Measurements from ENCODE around the gene RBMXL3.

Gene RBMXL3

GRCh38 chrX:115189110-115189509 lies at the start of gene RBMXL3:
RBMXL3 (plus strand) TSS chrX:115189410; CDS start chrX:115189442, 32 bp downstream.
- Histone ChIP-seq H4K20me1 (ENCODE audit: insufficient read depth, low read length) (no peaks in the 10 kb centered on the region), H3K27me3 (ENCODE audit: insufficient read depth, low read length, poor library complexity) (no peaks in the 10 kb centered on the region), H3K79me2 (ENCODE audit: insufficient read depth, low read length) (no peaks in the 10 kb centered on the region), H3K27ac (ENCODE audit: low read length) (no peak within 1 kb of the TSS), H3K4me2 (ENCODE audit: insufficient read depth, low read length) (no peak within 1 kb of the TSS), H3K9ac (ENCODE audit: low read depth, low read length) (no peak within 1 kb of the TSS), H2AFZ (ENCODE audit: low read depth, low read length) (no peak within 1 kb of the TSS), H3K4me1 (ENCODE audit: insufficient read depth, low read length) (no peaks in the 10 kb centered on the region), H3K4me3 (ENCODE audit: low read depth in 1 of 2, low read length in 2 of 2) (no peak within 1 kb of the TSS), H3K9me3 (ENCODE audit: insufficient read depth, low read length, severe bottlenecking) (no peaks in the 10 kb centered on the region), H3K36me3 (ENCODE audit: insufficient read depth, low read length) (no peaks in the 10 kb centered on the region)
- TF ChIP-seq CTCF (IDR thresholded peaks at IDR 0.05; ENCODE audit: borderline replicate concordance, extremely low read depth, low read length, poor library complexity, severe bottlenecking), result no peak
- no peak for TF ChIP-seq EZH2 (IDR thresholded peaks at IDR 0.05; ENCODE audit: borderline replicate concordance, low read depth, low read length, severe bottlenecking)
- no peak for DNase-seq
- no peak for ATAC-seq (ENCODE audit: insufficient read depth, low read depth)

- no peaks in the 10 kb centered on the region for H3K79me2 ChIP-seq (ENCODE audit: insufficient read depth, low read length)
- no peaks in the 10 kb centered on the region for H3K9me3 ChIP-seq (ENCODE audit: insufficient read depth, low read length, severe bottlenecking)
- no peaks in the 10 kb centered on the region for H3K4me1 ChIP-seq (ENCODE audit: insufficient read depth, low read length)
- H3K36me3 ChIP-seq (ENCODE audit: insufficient read depth, low read length), result no peaks in the 10 kb centered on the region
- DNase-seq (no peak), ATAC-seq (ENCODE audit: insufficient read depth, low read depth) (no peak)
- no peaks in the 10 kb centered on the region for H3K27me3 ChIP-seq (ENCODE audit: insufficient read depth, low read length, poor library complexity)
- H2AFZ ChIP-seq (ENCODE audit: low read depth, low read length), result no peak overlapping the region
- H4K20me1 ChIP-seq (ENCODE audit: insufficient read depth, low read length), result no peaks in the 10 kb centered on the region
- H3K4me3 ChIP-seq (ENCODE audit: low read depth in 1 of 2, low read length in 2 of 2), result no peak overlapping the region
- H3K27ac ChIP-seq (ENCODE audit: low read length), result no peak overlapping the region
- no peak for TF ChIP-seq CTCF (IDR thresholded peaks at IDR 0.05; ENCODE audit: borderline replicate concordance, extremely low read depth, low read length, poor library complexity, severe bottlenecking)
- no peak for TF ChIP-seq EZH2 (IDR thresholded peaks at IDR 0.05; ENCODE audit: borderline replicate concordance, low read depth, low read length, severe bottlenecking)
- H3K9ac ChIP-seq (ENCODE audit: low read depth, low read length), result no peak overlapping the region
- H3K4me2 ChIP-seq (ENCODE audit: insufficient read depth, low read length), result no peak overlapping the region
Measured at GRCh38 chrX:115142057-115142456, 47.2 kb upstream of the RBMXL3 start.

GRCh38 chrX:115147220-115147619 lies 42.0 kb upstream of the RBMXL3 start:
- no peak for DNase-seq
- peak; percentile 56 for TF ChIP-seq CTCF (IDR thresholded peaks at IDR 0.05; ENCODE audit: borderline replicate concordance, extremely low read depth, low read length, poor library complexity, severe bottlenecking)
- TF ChIP-seq EZH2 (IDR thresholded peaks at IDR 0.05; ENCODE audit: borderline replicate concordance, low read depth, low read length, severe bottlenecking), result no peak
- no peaks in the 10 kb centered on the region for H3K27me3 ChIP-seq (ENCODE audit: insufficient read depth, low read length, poor library complexity)

GRCh38 chrX:115173181-115173580 lies 16.0 kb upstream of the RBMXL3 start:
- Histone ChIP-seq H3K4me3 (ENCODE audit: low read depth in 1 of 2, low read length in 2 of 2) (no peak overlapping the region), H4K20me1 (ENCODE audit: insufficient read depth, low read length) (no peaks in the 10 kb centered on the region), H3K27ac (ENCODE audit: low read length) (no peak overlapping the region), H3K79me2 (ENCODE audit: insufficient read depth, low read length) (no peaks in the 10 kb centered on the region), H3K4me2 (ENCODE audit: insufficient read depth, low read length) (no peak overlapping the region), H3K9me3 (ENCODE audit: insufficient read depth, low read length, severe bottlenecking) (no peaks in the 10 kb centered on the region), H3K9ac (ENCODE audit: low read depth, low read length) (no peak overlapping the region), H3K27me3 (ENCODE audit: insufficient read depth, low read length, poor library complexity) (no peaks in the 10 kb centered on the region), H3K36me3 (ENCODE audit: insufficient read depth, low read length) (no peaks in the 10 kb centered on the region), H2AFZ (ENCODE audit: low read depth, low read length) (no peak overlapping the region), H3K4me1 (ENCODE audit: insufficient read depth, low read length) (no peaks in the 10 kb centered on the region)
- TF ChIP-seq EZH2 (IDR thresholded peaks at IDR 0.05; ENCODE audit: borderline replicate concordance, low read depth, low read length, severe bottlenecking) (no peak), CTCF (IDR thresholded peaks at IDR 0.05; ENCODE audit: borderline replicate concordance, extremely low read depth, low read length, poor library complexity, severe bottlenecking) (no peak)
- no peak for ATAC-seq (ENCODE audit: insufficient read depth, low read depth)
- DNase-seq, result no peak

More at GRCh38 chrX:115147220-115147619, 42.0 kb upstream of the RBMXL3 start:
- Histone ChIP-seq H3K36me3 (ENCODE audit: insufficient read depth, low read length) (no peaks in the 10 kb centered on the region), H3K9ac (ENCODE audit: low read depth, low read length) (no peak overlapping the region), H3K79me2 (ENCODE audit: insufficient read depth, low read length) (no peaks in the 10 kb centered on the region), H4K20me1 (ENCODE audit: insufficient read depth, low read length) (no peaks in the 10 kb centered on the region), H2AFZ (ENCODE audit: low read depth, low read length) (no peak overlapping the region), H3K4me2 (ENCODE audit: insufficient read depth, low read length) (no peak overlapping the region), H3K4me1 (ENCODE audit: insufficient read depth, low read length) (no peaks in the 10 kb centered on the region), H3K4me3 (ENCODE audit: low read depth in 1 of 2, low read length in 2 of 2) (no peak overlapping the region), H3K9me3 (ENCODE audit: insufficient read depth, low read length, severe bottlenecking) (no peaks in the 10 kb centered on the region), H3K27ac (ENCODE audit: low read length) (no peak overlapping the region)
- no peak for ATAC-seq (ENCODE audit: insufficient read depth, low read depth)

All from DND-41 (cell line).